DND-41 (cell line): ENCODE results near the gene RSBN1L.

Experiments
- CTCF ChIP-seq: IDR thresholded peaks from 2 replicates; pipeline ENCODE4 v1.5.1; 2012; ENCODE audit warnings: borderline replicate concordance, low read length, moderate library complexity, mild to moderate bottlenecking; ENCODE audit not compliant: poor library complexity, severe bottlenecking; ENCODE audit errors: extremely low read depth
- EZH2 ChIP-seq: IDR thresholded peaks from 3 replicates; pipeline ENCODE4 v1.6.1; 2012; ENCODE audit warnings: borderline replicate concordance, low read depth, mild to moderate bottlenecking, moderate library complexity, low read length, inconsistent platforms; ENCODE audit not compliant: severe bottlenecking

DNA sequence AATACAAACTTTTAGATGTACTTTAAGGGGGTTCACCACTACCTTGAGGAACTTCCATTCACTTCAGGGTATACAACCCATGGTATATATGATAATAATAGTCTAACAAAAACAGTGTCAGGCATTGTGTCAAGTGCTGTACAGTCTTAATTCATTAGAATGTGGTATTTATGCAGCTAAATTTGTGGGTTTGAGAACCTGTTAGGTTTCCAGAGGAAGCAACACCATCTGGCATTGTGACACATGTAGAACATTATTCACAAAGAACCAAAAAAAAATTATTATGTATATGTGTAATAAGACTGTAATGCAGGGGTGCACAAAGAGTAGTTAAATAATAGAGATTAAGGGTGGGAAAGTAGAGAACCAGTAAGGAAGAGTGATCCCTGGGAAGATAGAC lies 75.6 kb downstream of the RSBN1L start:
- TF ChIP-seq CTCF (no peak), EZH2 (no peak)
